Sigmoid colon (tissue), 7 donors: ENCODE results near the gene SLC25A36. TPM values are rescaled to one million over a fixed set of nuclear protein-coding genes. Genes with fewer than 3 reads are reported as not detected.
A peak's percentile ranks its signal among the peaks of the same experiment; 100 is the strongest.

Experiments used
- DNase-seq: peaks from one replicate; pipeline ENCODE4 v3.0.0-alpha.2; 2019
- H3K27ac ChIP-seq, 4 donors: fragments of 200-600 bp; sonication (generic); one replicate each; pipeline ENCODE4 v1.5.1; 2016 to 2019; ENCODE audit warnings: mild to moderate bottlenecking in 1 of 4
- H3K27me3 ChIP-seq, 3 donors: fragments of 200-600 bp; sonication (generic); one replicate each; pipeline ENCODE4 v1.5.1; 2019; ENCODE audit warnings: mild to moderate bottlenecking in 1 of 3
- H3K36me3 ChIP-seq, 4 donors: fragments of 200-600 bp; sonication (generic); one replicate each; pipeline ENCODE4 v1.5.1; 2016 to 2019
- H3K4me1 ChIP-seq, 4 donors: fragments of 200-600 bp; sonication (generic); one replicate each; pipeline ENCODE4 v1.5.1; 2017 to 2019
- H3K4me3 ChIP-seq, 4 donors: fragments of 200-600 bp; sonication (generic); one replicate each; pipeline ENCODE4 v1.5.1; 2017 to 2019; ENCODE audit warnings: mild to moderate bottlenecking in 2 of 4, moderate library complexity in 1 of 4
- H3K9me3 ChIP-seq, 4 donors: fragments of 200-600 bp in 3 of 4; sonication (generic) in 3 of 4; one replicate each; pipeline versions ENCODE4 v1.5.1 to v1.6.1; 2013 to 2019
- EP300 ChIP-seq, 4 donors: sonication (generic); formaldehyde crosslinking; IDR thresholded peaks; one replicate each; pipeline ENCODE4 v1.6.1; 2017; ENCODE audit warnings: antibody characterized with exemption in 4 of 4
- POLR2A ChIP-seq, 2 donors: fragments of 450-650 bp; IDR thresholded peaks; one replicate each; pipeline ENCODE4 v1.6.1; 2016; ENCODE audit warnings: antibody characterized with exemption in 2 of 2, mild to moderate bottlenecking in 2 of 2, moderate library complexity in 2 of 2
- POLR2AphosphoS5 ChIP-seq, 4 donors: sonication (generic); formaldehyde crosslinking; IDR thresholded peaks; one replicate each; pipeline ENCODE4 v1.6.1; 2017; ENCODE audit warnings: antibody characterized with exemption in 4 of 4
- WGBS, 2 donors: extraction: QIAGEN DNeasy Blood & Tissue Kit; methylation state at CpG; one replicate each; pipeline ENCODE4 v1.1.7; 2013; 5-methylcytosine and 5-hydroxymethylcytosine counted together
- intact Hi-C: fragments of 100-400 bp; cut with DNase I; formaldehyde crosslinking; loops from one replicate; pipeline ENCODE4 v1.15.1; 2023
- polyA plus RNA-seq, 3 donors: library from polyadenylated mRNA; stranded (reverse); fragments of 200-250 nt; gene quantifications; one replicate each; pipeline ENCODE4 v1.2.3, GENCODE V29; 2013
- total RNA-seq, 4 donors: library from RNA; depleted of rRNA; stranded (reverse); fragments of >200 nt; gene quantifications; one replicate each; pipeline ENCODE4 v1.1.0, GENCODE V29; 2016
- TF ChIP-seq, protein P1 (sequence below), 4 experiments: fragments of 450-650 bp in 3 of 4; fragments of 200-600 bp in 1 of 4; IDR thresholded peaks; one replicate each; pipeline ENCODE4 v1.5.1; 2016 to 2019; ENCODE audit warnings: antibody characterized with exemption in 4 of 4, mild to moderate bottlenecking in 3 of 4, moderate library complexity in 2 of 4
- donor health status: healthy with polysubstance abuse.
- donor health status: Bipolar disorder and iron deficiency.
- donor health status: healthy.

SLC25A36 gene, protein sequence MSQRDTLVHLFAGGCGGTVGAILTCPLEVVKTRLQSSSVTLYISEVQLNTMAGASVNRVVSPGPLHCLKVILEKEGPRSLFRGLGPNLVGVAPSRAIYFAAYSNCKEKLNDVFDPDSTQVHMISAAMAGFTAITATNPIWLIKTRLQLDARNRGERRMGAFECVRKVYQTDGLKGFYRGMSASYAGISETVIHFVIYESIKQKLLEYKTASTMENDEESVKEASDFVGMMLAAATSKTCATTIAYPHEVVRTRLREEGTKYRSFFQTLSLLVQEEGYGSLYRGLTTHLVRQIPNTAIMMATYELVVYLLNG
- total RNA-seq, result 100 to 1,000 TPM in 1 of 4 donors, 10 to 100 TPM in 3; 67.0 to 139 (median 71.6) TPM
- polyA plus RNA-seq, result 10 to 100 TPM in 2 of 3 donors, 1 to 10 TPM in 1; 8.8 to 15.5 (median 10.8) TPM

DNA sequence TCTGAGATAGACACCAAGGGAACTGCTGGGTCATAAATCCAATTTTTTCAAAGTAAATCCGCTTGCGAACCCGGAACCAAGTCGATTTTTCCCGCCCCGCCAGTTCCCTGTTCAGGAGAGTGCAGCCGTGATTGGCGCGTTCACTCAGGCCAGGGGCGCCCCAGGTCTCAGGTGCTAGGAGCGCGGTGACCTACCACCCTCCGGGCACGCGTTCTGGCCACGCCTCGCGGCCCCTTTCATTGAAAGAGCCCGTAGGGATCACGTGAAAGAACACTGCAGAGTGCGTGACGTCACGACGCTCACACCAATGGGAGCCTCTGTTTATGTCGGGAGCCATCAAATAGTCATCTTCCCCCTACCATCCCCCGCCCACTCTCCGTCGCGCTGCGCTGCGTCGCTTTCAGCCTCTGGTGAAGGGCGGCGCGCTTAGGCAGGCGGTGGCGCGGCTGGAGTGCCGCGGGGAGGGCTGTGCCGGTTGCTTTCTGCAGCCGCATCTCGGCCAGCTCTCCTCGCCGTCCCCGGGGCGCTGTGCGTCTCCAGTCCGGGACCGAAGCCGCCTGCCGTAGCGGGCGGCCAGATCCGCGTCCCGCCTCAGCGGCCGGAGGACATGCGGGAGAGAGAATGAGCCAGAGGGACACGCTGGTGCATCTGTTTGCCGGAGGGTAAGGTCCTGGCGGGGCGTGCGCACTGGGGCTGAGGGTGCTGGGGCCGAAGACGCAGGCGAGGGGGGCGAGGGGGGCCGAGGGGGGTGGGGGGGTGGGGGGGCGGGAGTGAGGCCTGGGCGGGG lies at the start of gene SLC25A36:
Gene SLC25A36, plus strand, starts transcription at position 403 of the 787 bp plus-strand sequence. Its CDS starts 219 bp downstream, at position 622.
- H3K4me3 ChIP-seq, result peak within 1 kb of the TSS; percentile 85 to 92 (median 90)
- peak within 1 kb of the TSS; percentile 96 to 99 (median 98) for H3K27ac ChIP-seq
- intact Hi-C loops, result no loop called here

DNA sequence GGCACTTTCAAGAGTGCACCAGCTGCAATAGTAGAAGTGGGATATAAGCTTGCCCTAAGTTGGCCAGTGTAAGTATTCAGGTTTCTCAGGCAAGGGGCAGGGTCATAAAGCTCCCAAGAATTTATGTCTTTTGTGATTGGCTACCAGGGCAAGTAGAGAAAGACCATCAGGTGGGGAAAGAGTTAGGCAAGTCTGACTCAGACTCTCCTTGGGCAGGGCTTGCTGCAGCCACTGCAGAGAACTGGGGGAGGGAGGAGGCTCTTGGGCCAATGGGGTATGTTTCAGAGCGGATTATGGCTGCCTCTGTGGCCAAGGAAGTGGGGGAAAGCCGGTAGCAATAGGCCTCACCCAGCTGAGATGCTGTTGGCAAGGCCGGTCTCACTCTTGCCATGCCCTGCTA lies 44.6 kb upstream of the SLC25A36 start:
- intact Hi-C loops, result no loop called here
- Histone ChIP-seq H3K4me1 (no peaks in the 10 kb centered on the region), H3K27me3 (no peaks in the 10 kb centered on the region), H3K4me3 (no peak overlapping the region), H3K27ac (no peak overlapping the region), H3K9me3 (no peaks in the 10 kb centered on the region), H3K36me3 (no peaks in the 10 kb centered on the region)
- DNase-seq, result no peak
- TF ChIP-seq EP300 (IDR thresholded peaks at IDR 0.05) (no peak), POLR2A (IDR thresholded peaks at IDR 0.05) (no peak), POLR2AphosphoS5 (IDR thresholded peaks at IDR 0.05) (no peak)
- TF ChIP-seq, protein P1, sequence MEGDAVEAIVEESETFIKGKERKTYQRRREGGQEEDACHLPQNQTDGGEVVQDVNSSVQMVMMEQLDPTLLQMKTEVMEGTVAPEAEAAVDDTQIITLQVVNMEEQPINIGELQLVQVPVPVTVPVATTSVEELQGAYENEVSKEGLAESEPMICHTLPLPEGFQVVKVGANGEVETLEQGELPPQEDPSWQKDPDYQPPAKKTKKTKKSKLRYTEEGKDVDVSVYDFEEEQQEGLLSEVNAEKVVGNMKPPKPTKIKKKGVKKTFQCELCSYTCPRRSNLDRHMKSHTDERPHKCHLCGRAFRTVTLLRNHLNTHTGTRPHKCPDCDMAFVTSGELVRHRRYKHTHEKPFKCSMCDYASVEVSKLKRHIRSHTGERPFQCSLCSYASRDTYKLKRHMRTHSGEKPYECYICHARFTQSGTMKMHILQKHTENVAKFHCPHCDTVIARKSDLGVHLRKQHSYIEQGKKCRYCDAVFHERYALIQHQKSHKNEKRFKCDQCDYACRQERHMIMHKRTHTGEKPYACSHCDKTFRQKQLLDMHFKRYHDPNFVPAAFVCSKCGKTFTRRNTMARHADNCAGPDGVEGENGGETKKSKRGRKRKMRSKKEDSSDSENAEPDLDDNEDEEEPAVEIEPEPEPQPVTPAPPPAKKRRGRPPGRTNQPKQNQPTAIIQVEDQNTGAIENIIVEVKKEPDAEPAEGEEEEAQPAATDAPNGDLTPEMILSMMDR (IDR thresholded peaks at IDR 0.05), result no peak
- 70 to 74% methylated on average over 3 of the region's 3 CpGs for WGBS, 2 donors

More for the DNA sequence above, at the start of gene SLC25A36:
- WGBS, 2 donors, result 0% methylated on average over 72 of the region's 72 CpGs
- Histone ChIP-seq H3K36me3 (no peaks in the 10 kb centered on the region), H3K4me1 (peaks cover 0 to 36% (median 34%) of the 10 kb centered on the region in 4 donors), H3K9me3 (no peaks in the 10 kb centered on the region), H3K27me3 (no peaks in the 10 kb centered on the region)
- peak; percentile 98 for DNase-seq
- peak; percentile 95 to 96 for TF ChIP-seq POLR2A (IDR thresholded peaks at IDR 0.05)
- TF ChIP-seq EP300 (IDR thresholded peaks at IDR 0.05), result peak in 1 of 4 donors; percentile 44
- TF ChIP-seq, protein P1 (IDR thresholded peaks at IDR 0.05), result no peak
- peak; percentile 98 to 99 (median 98) for TF ChIP-seq POLR2AphosphoS5 (IDR thresholded peaks at IDR 0.05)

DNA sequence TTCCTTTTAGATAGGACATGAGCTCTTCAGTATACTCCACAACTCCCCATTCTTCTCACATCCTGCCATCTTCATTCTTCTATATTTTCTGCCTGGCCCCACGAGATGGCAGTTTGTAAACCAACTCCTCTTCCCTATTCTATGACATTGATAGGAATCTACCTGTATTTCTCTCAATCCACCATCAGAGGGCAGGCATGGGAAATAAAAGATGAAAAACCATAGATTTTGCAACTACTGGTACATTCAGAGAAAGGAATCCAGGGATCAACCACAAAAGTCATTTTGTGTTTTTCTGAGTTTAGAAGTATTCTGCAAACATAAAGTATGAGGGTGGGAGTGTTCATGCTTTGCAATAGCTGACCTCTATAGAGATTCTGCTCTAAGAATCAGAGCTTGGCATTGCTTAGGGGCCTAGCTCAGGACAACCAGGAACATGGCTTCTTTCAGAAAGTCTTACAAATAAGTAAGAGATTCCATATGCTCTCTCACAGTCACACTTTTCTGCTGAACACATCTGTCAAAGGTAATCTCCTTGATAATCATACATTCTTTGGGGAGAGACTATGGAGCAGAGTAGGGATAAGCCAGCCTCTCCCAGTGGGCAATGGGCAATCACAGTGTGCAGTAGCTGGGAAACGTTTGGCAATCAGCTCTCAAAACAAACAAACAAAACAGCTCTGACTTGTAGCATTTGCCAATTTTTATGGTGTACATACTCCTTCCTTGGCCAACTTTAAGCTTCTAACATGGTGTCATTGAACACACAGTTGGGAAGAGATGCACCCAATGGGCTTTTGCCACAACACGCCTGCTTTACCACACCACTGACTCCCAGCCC lies 43.1 kb upstream of the SLC25A36 start:
- Histone ChIP-seq H3K4me3 (no peak overlapping the region), H3K4me1 (no peaks in the 10 kb centered on the region), H3K9me3 (no peaks in the 10 kb centered on the region), H3K36me3 (no peaks in the 10 kb centered on the region), H3K27ac (no peak overlapping the region), H3K27me3 (no peaks in the 10 kb centered on the region)
- TF ChIP-seq POLR2AphosphoS5 (IDR thresholded peaks at IDR 0.05), result no peak
- TF ChIP-seq, protein P1 (IDR thresholded peaks at IDR 0.05), result peak in 3 of 4 experiments; percentile 37 to 51 (median 44)
- WGBS, 2 donors, result 36 to 46% methylated on average over 3 of the region's 3 CpGs
- intact Hi-C loops, result loop anchor here (2.0 kb wide), 2 partner anchors 206 to 292 kb away; no protein-coding TSS in a partner anchor
- no peak for DNase-seq

DNA sequence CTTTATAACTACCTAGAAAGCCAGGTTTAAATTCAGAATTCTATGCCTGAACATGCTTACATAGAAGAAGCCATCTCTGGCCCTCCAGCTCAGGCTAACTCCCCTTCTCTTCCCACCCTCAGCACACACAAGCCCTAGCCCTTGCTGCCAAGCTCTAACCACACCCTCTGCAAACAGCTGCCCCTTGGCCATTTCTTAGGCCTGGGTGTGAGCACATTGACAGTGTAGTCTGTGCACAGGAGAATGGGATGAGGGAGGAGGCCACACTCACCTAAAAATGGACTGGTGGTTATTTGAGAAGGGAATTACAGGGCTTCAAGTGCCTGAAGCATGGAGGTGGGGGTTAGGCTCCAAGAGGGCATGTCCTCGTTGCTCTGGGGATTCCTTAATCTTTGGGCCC lies 42.3 kb upstream of the SLC25A36 start:
- Histone ChIP-seq H3K4me3 (no peak overlapping the region), H3K36me3 (no peaks in the 10 kb centered on the region), H3K27me3 (no peaks in the 10 kb centered on the region), H3K27ac (no peak overlapping the region), H3K9me3 (no peaks in the 10 kb centered on the region), H3K4me1 (no peaks in the 10 kb centered on the region)
- no peak for TF ChIP-seq EP300 (IDR thresholded peaks at IDR 0.05)
- no peak for TF ChIP-seq POLR2AphosphoS5 (IDR thresholded peaks at IDR 0.05)
- no peak for TF ChIP-seq POLR2A (IDR thresholded peaks at IDR 0.05)
- TF ChIP-seq, protein P1 (IDR thresholded peaks at IDR 0.05), result no peak
- no peak for DNase-seq
- 36 to 77% methylated on average over 1 of the region's 1 CpG for whole genome bisulfite sequencing, 2 donors
- intact Hi-C loops, result loop anchor here (2.0 kb wide), 2 partner anchors 205 to 291 kb away; no protein-coding TSS in a partner anchor
